SU-DHL-6 (cell line): ENCODE data around the gene EXOC4.

Source experiments
- H2AFZ ChIP-seq: fragments of 200-600 bp; sonication (generic); 2 replicates; pipeline ENCODE4 v1.6.1; 2014; ENCODE audit warnings: low read depth, mild to moderate bottlenecking, moderate library complexity, mixed read lengths, antibody characterized with exemption, low read length; ENCODE audit not compliant: severe bottlenecking
- H3F3A ChIP-seq: fragments of 200-600 bp; shearing (Covaris generic); 2 replicates; pipeline ENCODE4 v1.6.0; 2016; ENCODE audit warnings: antibody characterized with exemption, mild to moderate bottlenecking; ENCODE audit not compliant: insufficient read depth
- H3K27ac ChIP-seq: fragments of 200-600 bp; sonication (generic); 2 replicates; pipeline ENCODE4 v1.5.1; 2016; ENCODE audit warnings: low read depth, mild to moderate bottlenecking, low read length, moderate library complexity, mixed read lengths
- H3K27me3 ChIP-seq: fragments of 200-600 bp; sonication (generic), shearing (Covaris generic); 2 replicates; pipeline ENCODE4 v1.6.0; 2014; ENCODE audit warnings: mild to moderate bottlenecking, low read length
- H3K36me3 ChIP-seq: fragments of 200-600 bp; sonication (generic); 2 replicates; pipeline ENCODE4 v1.6.1; 2014; ENCODE audit warnings: mild to moderate bottlenecking, low read length, mixed read lengths
- H3K4me2 ChIP-seq: fragments of 300-600, 200-600 bp; shearing (Covaris generic), sonication (generic); 2 replicates; pipeline ENCODE4 v1.6.0; 2014; ENCODE audit warnings: low read length, low read depth, mild to moderate bottlenecking; ENCODE audit not compliant: poor library complexity, severe bottlenecking
- H3K4me3 ChIP-seq: fragments of 200-600 bp; sonication (generic); 2 replicates; pipeline ENCODE4 v1.5.1; 2014; ENCODE audit warnings: antibody characterized with exemption, low read length, mild to moderate bottlenecking, mixed read lengths; ENCODE audit not compliant: insufficient read depth, poor library complexity, severe bottlenecking
- H3K79me2 ChIP-seq: fragments of 200-600 bp; sonication (generic); 2 replicates; pipeline ENCODE4 v1.6.1; 2014; ENCODE audit warnings: mild to moderate bottlenecking, low read length, moderate library complexity; ENCODE audit not compliant: insufficient read depth
- H3K9ac ChIP-seq: fragments of 200-600 bp; sonication (generic); 2 replicates; pipeline ENCODE4 v1.7.0; 2014; ENCODE audit warnings: mild to moderate bottlenecking, low read length
- H3K9me2 ChIP-seq: fragments of 200-600 bp; sonication (generic); replicated peaks from 2 replicates; pipeline ENCODE4 v1.6.1; 2014; ENCODE audit warnings: low read length; ENCODE audit not compliant: insufficient read depth
- H3K9me3 ChIP-seq: fragments of 200-600 bp; sonication (generic); 2 replicates; pipeline ENCODE4 v1.6.1; 2014; ENCODE audit warnings: low read length, mixed read lengths; ENCODE audit not compliant: insufficient read depth
- H4K20me1 ChIP-seq: fragments of 200-600 bp; sonication (generic); 2 replicates; pipeline ENCODE4 v1.6.1; 2014; ENCODE audit warnings: low read depth, mild to moderate bottlenecking, antibody characterized with exemption, low read length, moderate library complexity, mixed read lengths
- EZH2phosphoT487 ChIP-seq: fragments of 200-600 bp; sonication (generic), shearing (Covaris generic); conservative IDR thresholded peaks from 2 replicates; pipeline ENCODE4 v1.6.1; 2018; ENCODE audit warnings: mild to moderate bottlenecking, antibody characterized with exemption, low read length, moderate library complexity, mixed read lengths
- TF ChIP-seq, protein P1 (sequence below): fragments of 200-600 bp; sonication (generic); IDR thresholded peaks from one replicate; pipeline ENCODE4 v1.5.1; 2017; ENCODE audit warnings: antibody characterized with exemption, mild to moderate bottlenecking, low read length, moderate library complexity; ENCODE audit not compliant: insufficient read depth, poor library complexity, severe bottlenecking

Gene EXOC4

DNA sequence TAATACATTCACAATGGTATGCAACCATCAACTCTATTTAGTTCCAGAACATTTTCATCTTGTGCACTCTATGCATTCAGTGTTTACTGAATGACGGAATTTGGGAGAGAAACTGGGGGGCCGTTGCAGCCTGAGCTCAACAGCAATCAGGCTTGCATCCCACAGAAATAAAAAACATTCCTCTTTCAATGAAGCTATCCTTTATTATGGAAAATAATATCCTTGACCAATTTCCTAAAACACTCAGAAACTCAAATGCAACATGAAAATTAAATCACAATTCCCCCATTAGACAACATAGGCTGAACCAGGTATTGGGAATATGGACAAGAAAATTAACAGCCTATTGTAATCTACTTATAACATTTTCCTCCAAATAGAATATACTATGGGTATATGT is 6.3 kb upstream of the EXOC4 start:
- Histone ChIP-seq H3K9ac (no peak overlapping the region), H3K79me2 (no peaks in the 10 kb centered on the region), H2AFZ (no peak overlapping the region), H3F3A (no peaks in the 10 kb centered on the region), H3K27ac (no peak overlapping the region), H3K9me3 (no peaks in the 10 kb centered on the region), H3K4me2 (no peak overlapping the region), H3K4me3 (no peak overlapping the region), H3K9me2 (no peaks in the 10 kb centered on the region), H3K27me3 (no peaks in the 10 kb centered on the region), H4K20me1 (no peaks in the 10 kb centered on the region), H3K36me3 (no peaks in the 10 kb centered on the region)
- no peak for TF ChIP-seq EZH2phosphoT487
- TF ChIP-seq, protein P1, sequence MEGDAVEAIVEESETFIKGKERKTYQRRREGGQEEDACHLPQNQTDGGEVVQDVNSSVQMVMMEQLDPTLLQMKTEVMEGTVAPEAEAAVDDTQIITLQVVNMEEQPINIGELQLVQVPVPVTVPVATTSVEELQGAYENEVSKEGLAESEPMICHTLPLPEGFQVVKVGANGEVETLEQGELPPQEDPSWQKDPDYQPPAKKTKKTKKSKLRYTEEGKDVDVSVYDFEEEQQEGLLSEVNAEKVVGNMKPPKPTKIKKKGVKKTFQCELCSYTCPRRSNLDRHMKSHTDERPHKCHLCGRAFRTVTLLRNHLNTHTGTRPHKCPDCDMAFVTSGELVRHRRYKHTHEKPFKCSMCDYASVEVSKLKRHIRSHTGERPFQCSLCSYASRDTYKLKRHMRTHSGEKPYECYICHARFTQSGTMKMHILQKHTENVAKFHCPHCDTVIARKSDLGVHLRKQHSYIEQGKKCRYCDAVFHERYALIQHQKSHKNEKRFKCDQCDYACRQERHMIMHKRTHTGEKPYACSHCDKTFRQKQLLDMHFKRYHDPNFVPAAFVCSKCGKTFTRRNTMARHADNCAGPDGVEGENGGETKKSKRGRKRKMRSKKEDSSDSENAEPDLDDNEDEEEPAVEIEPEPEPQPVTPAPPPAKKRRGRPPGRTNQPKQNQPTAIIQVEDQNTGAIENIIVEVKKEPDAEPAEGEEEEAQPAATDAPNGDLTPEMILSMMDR = no peak

- H3K9me2 ChIP-seq = no peaks in the 10 kb centered on the region
- no peak overlapping the region for H3K4me3 ChIP-seq
- no peak overlapping the region for H3K9ac ChIP-seq
- H3K9me3 ChIP-seq = no peaks in the 10 kb centered on the region
- no peak overlapping the region for H3K27ac ChIP-seq
- H4K20me1 ChIP-seq = no peaks in the 10 kb centered on the region
- peaks cover 5% of the 10 kb centered on the region; the same call in 1 of the 2 replicates for H3F3A ChIP-seq
- H2AFZ ChIP-seq = no peak overlapping the region
- no peaks in the 10 kb centered on the region for H3K36me3 ChIP-seq
- H3K27me3 ChIP-seq = no peaks in the 10 kb centered on the region
- H3K79me2 ChIP-seq = peaks cover 8% of the 10 kb centered on the region
- no peak overlapping the region for H3K4me2 ChIP-seq
- TF ChIP-seq EZH2phosphoT487 = no peak
- TF ChIP-seq, protein P1 = no peak
These were observed 4.0 kb upstream of the EXOC4 start for GRCh38 chr7:133248901-133249300.

DNA sequence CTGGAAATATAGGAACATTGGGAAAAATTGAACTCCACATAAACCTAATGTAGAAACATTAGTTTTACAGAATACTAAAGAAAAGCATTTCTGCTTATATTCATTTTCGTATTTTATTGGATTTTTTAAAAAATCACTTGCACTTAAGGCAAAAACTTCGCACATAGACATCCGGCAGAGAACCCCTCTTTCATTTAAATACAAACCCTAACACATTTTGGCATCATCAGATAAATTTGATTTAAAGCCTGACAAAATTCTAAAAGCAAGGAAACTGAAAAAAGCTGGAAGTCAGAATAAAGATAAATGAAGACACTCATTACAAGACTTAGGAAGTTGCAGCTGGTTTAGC is 396 bp upstream of the EXOC4 start:
- Histone ChIP-seq H3K9me2 (no peaks in the 10 kb centered on the region), H3K4me3 (peak overlapping the region; percentile 98), H4K20me1 (no peaks in the 10 kb centered on the region), H3K27ac (no peak overlapping the region), H3F3A (peaks cover 9% of the 10 kb centered on the region), H3K9me3 (no peaks in the 10 kb centered on the region), H3K4me2 (peak overlapping the region; percentile 86), H3K27me3 (no peaks in the 10 kb centered on the region), H2AFZ (peak overlapping the region; percentile 96), H3K79me2 (peaks cover 31% of the 10 kb centered on the region), H3K9ac (peak overlapping the region; percentile 82), H3K36me3 (no peaks in the 10 kb centered on the region)
- no peak for TF ChIP-seq EZH2phosphoT487
- TF ChIP-seq, protein P1 = no peak
